ENCODE measurements around the gene USP16.

The USP16 gene

DNA sequence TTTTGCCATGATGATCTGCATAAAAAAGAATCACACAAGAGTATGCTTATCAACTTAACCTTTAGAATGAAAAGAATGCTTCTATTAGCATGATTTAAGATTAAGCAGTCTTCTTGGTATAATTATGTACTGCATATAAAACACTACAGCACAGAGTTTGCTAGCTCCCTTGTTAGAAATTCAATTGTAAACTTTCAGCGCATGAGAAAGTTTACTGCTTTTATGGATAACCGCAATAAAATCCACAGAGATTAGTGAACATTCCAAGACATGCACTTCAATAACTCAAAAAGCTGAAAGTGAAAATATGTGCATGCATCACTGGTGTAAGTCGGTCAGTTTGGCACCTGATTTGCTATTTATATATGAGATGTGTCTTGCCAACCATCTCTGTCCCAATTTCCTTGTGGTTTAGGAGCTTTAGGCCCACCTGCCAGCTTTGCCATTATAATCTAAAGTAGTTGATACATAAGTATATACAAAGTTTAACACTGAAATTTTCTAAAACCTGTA, 32.1 kb downstream of the USP16 start:
- TF ChIP-seq, protein P1, sequence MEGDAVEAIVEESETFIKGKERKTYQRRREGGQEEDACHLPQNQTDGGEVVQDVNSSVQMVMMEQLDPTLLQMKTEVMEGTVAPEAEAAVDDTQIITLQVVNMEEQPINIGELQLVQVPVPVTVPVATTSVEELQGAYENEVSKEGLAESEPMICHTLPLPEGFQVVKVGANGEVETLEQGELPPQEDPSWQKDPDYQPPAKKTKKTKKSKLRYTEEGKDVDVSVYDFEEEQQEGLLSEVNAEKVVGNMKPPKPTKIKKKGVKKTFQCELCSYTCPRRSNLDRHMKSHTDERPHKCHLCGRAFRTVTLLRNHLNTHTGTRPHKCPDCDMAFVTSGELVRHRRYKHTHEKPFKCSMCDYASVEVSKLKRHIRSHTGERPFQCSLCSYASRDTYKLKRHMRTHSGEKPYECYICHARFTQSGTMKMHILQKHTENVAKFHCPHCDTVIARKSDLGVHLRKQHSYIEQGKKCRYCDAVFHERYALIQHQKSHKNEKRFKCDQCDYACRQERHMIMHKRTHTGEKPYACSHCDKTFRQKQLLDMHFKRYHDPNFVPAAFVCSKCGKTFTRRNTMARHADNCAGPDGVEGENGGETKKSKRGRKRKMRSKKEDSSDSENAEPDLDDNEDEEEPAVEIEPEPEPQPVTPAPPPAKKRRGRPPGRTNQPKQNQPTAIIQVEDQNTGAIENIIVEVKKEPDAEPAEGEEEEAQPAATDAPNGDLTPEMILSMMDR (IDR thresholded peaks at IDR 0.05; ENCODE audit: borderline replicate concordance, insufficient read depth, low read depth, low read length) = no peak
- no peak overlapping the region for H3K4me3 ChIP-seq (ENCODE audit: low read depth, low read length)

DNA sequence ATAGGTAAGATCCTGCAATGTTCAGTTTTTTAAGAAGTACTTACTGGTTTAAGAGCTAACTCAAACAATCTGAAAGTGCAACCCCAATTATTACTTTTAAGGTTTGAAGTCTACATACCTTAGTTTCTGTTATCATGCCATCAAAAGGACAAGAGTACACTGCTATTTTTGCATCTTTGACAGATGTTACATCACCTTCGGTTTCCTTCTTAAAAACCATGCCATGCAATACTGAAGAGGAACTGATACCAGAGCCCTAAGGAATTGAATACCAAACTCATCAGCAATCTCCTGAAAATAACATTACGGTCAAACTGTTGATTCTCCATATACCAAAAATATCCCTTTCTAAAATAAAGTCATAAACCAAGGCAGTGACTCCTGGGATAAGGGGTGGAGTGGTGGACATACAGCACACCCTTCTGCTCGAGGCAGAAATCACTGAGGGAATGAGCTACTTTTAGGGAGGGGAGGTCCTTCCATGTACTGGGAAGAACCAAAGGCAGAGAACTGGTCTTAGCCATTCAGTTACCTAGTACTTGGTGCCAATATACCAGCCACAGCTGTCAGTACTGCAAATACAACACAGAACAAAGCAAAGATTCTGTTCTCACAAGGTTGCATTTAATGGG, 40.5 kb downstream of the USP16 start:
- TF ChIP-seq, protein P1 (IDR thresholded peaks at IDR 0.05; ENCODE audit: borderline replicate concordance, insufficient read depth, low read depth, low read length) = no peak
- H3K4me3 ChIP-seq (ENCODE audit: low read depth, low read length) = no peak overlapping the region

DNA sequence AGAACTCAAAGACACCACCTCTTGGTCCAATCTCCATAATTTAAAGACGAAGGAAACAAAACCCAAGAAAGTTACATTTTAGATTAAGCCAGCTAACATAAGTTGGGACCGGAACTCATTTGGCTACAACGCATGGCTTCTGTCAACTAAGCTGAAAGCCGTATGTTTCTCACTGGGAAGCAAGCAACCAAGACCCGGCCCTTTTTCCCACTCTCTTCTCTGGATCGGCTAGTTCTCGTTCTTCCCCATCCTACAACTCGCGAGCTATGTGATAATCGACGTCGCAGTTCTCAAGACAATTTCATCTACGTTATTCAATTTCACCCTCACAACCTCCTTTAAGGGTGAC, 48.4 kb downstream of the USP16 start:
- TF ChIP-seq, protein P1 (IDR thresholded peaks at IDR 0.05; ENCODE audit: borderline replicate concordance, insufficient read depth, low read depth, low read length) = no peak

DNA sequence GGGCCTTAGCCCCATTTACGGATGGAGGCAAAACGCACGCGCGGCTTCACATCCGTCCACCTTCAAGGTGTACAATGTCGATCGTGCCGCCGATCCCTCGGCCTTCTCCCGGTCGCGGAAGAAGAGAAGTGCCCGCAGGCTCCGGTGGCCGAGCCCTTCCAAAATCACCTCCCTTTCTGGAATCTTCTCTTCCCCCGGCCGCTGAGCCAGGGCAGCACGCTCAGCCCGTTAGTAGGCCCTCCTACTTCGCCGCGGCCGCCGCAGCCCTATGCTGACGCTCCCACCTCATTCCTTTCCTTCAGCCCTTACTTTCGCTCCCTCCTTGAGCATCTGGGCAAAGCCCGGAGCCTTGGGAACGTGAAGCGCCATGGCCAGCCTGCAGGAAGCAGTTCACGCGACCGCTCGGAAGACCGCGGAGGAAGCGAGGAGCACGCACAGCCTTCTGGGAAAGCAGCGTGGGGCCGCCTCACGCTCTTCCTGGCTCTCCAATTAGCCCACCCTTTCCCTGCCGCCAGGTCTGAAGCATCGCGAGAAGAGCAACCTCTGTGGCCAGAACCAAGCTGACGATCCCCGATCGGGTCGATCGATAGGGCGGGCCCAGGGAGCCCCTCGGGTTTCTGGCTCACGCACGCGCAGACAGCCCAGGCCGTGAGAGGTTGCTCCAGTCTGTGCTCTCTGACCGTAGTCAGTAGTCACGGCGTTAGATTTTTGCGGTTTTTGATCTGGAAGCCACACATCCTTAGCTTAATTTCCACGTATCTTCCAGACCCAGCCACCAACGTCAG, 48.9 kb downstream of the USP16 start, which contains the start of gene CCT8:
CCT8 (minus strand) TSS at position 427 of the 785 bp plus-strand sequence; CDS start at position 369, 58 bp downstream.
- H3K4me3 ChIP-seq (ENCODE audit: low read depth, low read length) = peak within 1 kb of the TSS; percentile 89
- TF ChIP-seq, protein P1 (IDR thresholded peaks at IDR 0.05; ENCODE audit: borderline replicate concordance, insufficient read depth, low read depth, low read length) = no peak

More for the DNA sequence above, 48.4 kb downstream of the USP16 start:
- peak overlapping the region; percentile 89 for H3K4me3 ChIP-seq (ENCODE audit: low read depth, low read length)

DNA sequence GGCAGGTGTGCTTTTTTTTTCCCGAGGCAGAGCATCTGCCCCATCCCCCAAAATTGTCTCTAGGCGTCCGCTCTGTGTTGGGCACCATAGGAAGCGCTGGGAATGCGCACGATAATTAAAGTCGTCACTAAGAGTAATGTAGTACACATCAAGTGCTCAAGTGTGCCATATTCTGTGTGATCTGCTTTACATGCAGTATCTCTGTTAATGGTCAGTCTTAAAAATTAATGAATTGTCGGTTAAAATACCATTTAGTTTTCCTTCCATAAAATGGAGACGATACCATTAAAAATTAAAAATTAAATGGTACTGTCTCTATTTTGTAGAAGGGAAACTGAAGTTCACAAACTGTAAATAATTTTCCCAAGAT, 49.5 kb downstream of the USP16 start:
- H3K4me3 ChIP-seq (ENCODE audit: low read depth, low read length) = peak overlapping the region; percentile 89
- TF ChIP-seq, protein P1 (IDR thresholded peaks at IDR 0.05; ENCODE audit: borderline replicate concordance, insufficient read depth, low read depth, low read length) = no peak

DNA sequence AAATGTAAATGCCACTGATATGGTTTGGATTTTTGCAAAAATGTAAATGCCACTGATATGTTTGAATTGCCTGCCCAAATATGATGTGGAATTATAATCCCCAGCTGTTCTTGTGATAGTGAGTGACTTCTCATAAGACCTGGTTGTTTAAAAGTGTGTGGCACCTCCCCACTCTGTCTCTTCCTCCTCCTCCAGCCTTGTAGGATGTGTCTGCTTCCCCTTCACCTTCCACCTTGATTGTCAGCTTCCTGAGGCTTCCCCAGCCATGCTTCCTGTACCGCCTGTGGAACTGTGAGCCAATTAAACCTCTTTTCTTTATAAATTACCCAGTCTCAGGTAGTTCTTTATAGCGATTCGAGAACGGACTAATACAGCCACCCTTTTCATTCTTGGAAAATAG, 50.3 kb downstream of the USP16 start:
- H3K4me3 ChIP-seq (ENCODE audit: low read depth, low read length) = no peak overlapping the region
- TF ChIP-seq, protein P1 (IDR thresholded peaks at IDR 0.05; ENCODE audit: borderline replicate concordance, insufficient read depth, low read depth, low read length) = no peak

Measured in GM12875 (cell line).